HCT116 (cell line): Measurements from ENCODE around the gene LDLRAD4. TPM values are rescaled to one million over a fixed set of nuclear protein-coding genes. Genes with fewer than 3 reads are reported as not detected.

Experiments
- ATAC-seq: fragments of 200-7000 bp; cut with Tn5 transposase; 2 replicates; pipeline ENCODE4 v1.9.1; 2020; ENCODE audit warnings: mild to moderate bottlenecking, moderate library complexity
- BruUV-seq: library from RNA; stranded (reverse); fragments of 400-500 nt; replicated peaks from 2 replicates; lab custom pipeline; 2021; lab: Mats Ljungman, UMichigan
- CTCF ChIA-PET: fragments of 300-600 bp; sonication (Branson Sonifier 250); formaldehyde crosslinking; loops from one replicate; lab custom pipeline; 2021; ENCODE audit warnings: antibody characterized with exemption; lab: Charles Lee
- POLR2A ChIA-PET: fragments of 300-600, 350-600 bp; sonication (Branson Sonifier 250); formaldehyde crosslinking; loops from one replicate; lab custom pipeline; 2021; ENCODE audit warnings: antibody characterized with exemption; lab: Charles Lee
- RAD21 ChIA-PET, 2 experiments: fragments of 300-600 bp; sonication (Branson Sonifier 250); formaldehyde crosslinking; loops; one replicate each; lab custom pipeline; 2023; ENCODE audit warnings: low total read pairs in 2 of 2; ENCODE audit not compliant: uncharacterized antibody in 2 of 2, unreplicated experiment in 2 of 2, low non-redundant PET in 1 of 2; lab: Charles Lee
- DNase-seq: peaks from one replicate; pipeline ENCODE4 v3.0.0-alpha.2; 2010; ENCODE audit warnings: low read depth, low spot score
- H2AFZ ChIP-seq: fragments of 200-600 bp; shearing (Covaris generic), sonication (generic); 2 replicates; pipeline ENCODE4 v1.6.1; 2017; ENCODE audit warnings: low read depth, mixed run types, mixed read lengths, antibody characterized with exemption, low read length; ENCODE audit not compliant: poor library complexity, severe bottlenecking
- H3K27ac ChIP-seq: 2 replicates; pipeline ENCODE4 v1.5.1; 2012; ENCODE audit warnings: low read depth, low read length
- H3K27me3 ChIP-seq: fragments of 200-600 bp; sonication (generic); 2 replicates; pipeline ENCODE4 v1.6.1; 2016; ENCODE audit warnings: mixed run types, low read length, mixed read lengths; ENCODE audit not compliant: insufficient read depth
- H3K36me3 ChIP-seq, 2 experiments: fragments of 200-500 bp in 1 of 2; fragments of 200-600 bp in 1 of 2; sonication (Bioruptor generic) in 1 of 2; sonication (generic) in 1 of 2; 2 replicates each; pipeline versions ENCODE4 v1.5.1 to v1.6.1; 2014 to 2016; ENCODE audit warnings: low read length in 2 of 2, inconsistent platforms in 1 of 2, mixed read lengths in 1 of 2, mixed run types in 1 of 2; ENCODE audit not compliant: insufficient read depth in 2 of 2, control insufficient read depth in 1 of 2
- H3K4me1 ChIP-seq, 2 experiments: fragments of 200-600 bp in 1 of 2; sonication (generic) in 1 of 2; 2 replicates each; pipeline versions ENCODE4 v1.5.1 to v1.6.1; 2012 to 2017; ENCODE audit warnings: low read length in 2 of 2, inconsistent platforms in 1 of 2, mild to moderate bottlenecking in 1 of 2, mixed read lengths in 1 of 2, mixed run types in 1 of 2, moderate library complexity in 1 of 2; ENCODE audit not compliant: insufficient read depth in 2 of 2, control insufficient read depth in 1 of 2
- H3K4me2 ChIP-seq: fragments of 200-600 bp; sonication (generic); 2 replicates; pipeline ENCODE4 v1.6.1; 2017; ENCODE audit warnings: mixed run types, low read length, mixed read lengths
- H3K4me3 ChIP-seq, 2 experiments: fragments of 200-600 bp in 1 of 2; sonication (generic) in 1 of 2; replicated peaks in 1 of 2; 2 replicates each; pipeline ENCODE4 v1.5.1; 2011 to 2016; ENCODE audit warnings: low read length in 2 of 2, control low read depth in 1 of 2, low read depth in 1 of 2, mild to moderate bottlenecking in 1 of 2, mixed read lengths in 1 of 2, mixed run types in 1 of 2
- H3K79me2 ChIP-seq: fragments of 200-600 bp; sonication (generic); 2 replicates; pipeline ENCODE4 v1.6.1; 2017; ENCODE audit warnings: mild to moderate bottlenecking, mixed run types, low read length, moderate library complexity, mixed read lengths; ENCODE audit not compliant: insufficient read depth
- H3K9ac ChIP-seq: fragments of 200-600 bp; sonication (generic); 2 replicates; pipeline ENCODE4 v1.6.1; 2016; ENCODE audit warnings: low read length, mixed read lengths
- H3K9me2 ChIP-seq: fragments of 200-600 bp; sonication (generic), shearing (Covaris generic); 2 replicates; pipeline ENCODE4 v1.6.1; 2017; ENCODE audit warnings: mixed run types, mild to moderate bottlenecking, moderate library complexity; ENCODE audit not compliant: insufficient read depth
- H3K9me3 ChIP-seq, 2 experiments: fragments of 200-500 bp in 1 of 2; fragments of 200-600 bp in 1 of 2; sonication (Bioruptor generic) in 1 of 2; sonication (generic) in 1 of 2; 2 replicates each; pipeline ENCODE4 v1.6.1; 2014 to 2017; ENCODE audit warnings: low read length in 2 of 2, mixed read lengths in 2 of 2, inconsistent platforms in 1 of 2, low read depth in 1 of 2, mild to moderate bottlenecking in 1 of 2, mixed run types in 1 of 2, moderate library complexity in 1 of 2; ENCODE audit not compliant: control insufficient read depth in 1 of 2, insufficient read depth in 1 of 2
- H4K20me1 ChIP-seq: fragments of 200-600 bp; sonication (generic), shearing (Covaris generic); 2 replicates; pipeline ENCODE4 v1.6.1; 2017; ENCODE audit warnings: mixed run types, mild to moderate bottlenecking, moderate library complexity; ENCODE audit not compliant: insufficient read depth
- CBX3 ChIP-seq: IDR thresholded peaks from 2 replicates; pipeline ENCODE4 v1.6.1; 2012; ENCODE audit warnings: low read depth
- EGR1 ChIP-seq: IDR thresholded peaks from 2 replicates; pipeline ENCODE4 v1.6.1; 2012; ENCODE audit warnings: low read depth
- MAX ChIP-seq: IDR thresholded peaks from 2 replicates; pipeline ENCODE4 v1.6.1; 2012
- POLR2A ChIP-seq: IDR thresholded peaks from 2 replicates; pipeline ENCODE4 v1.7.0; 2011; ENCODE audit warnings: borderline replicate concordance; ENCODE audit not compliant: insufficient read depth, insufficient read length; ENCODE audit errors: extremely low read depth
- POLR2AphosphoS5 ChIP-seq: IDR thresholded peaks from 2 replicates; pipeline ENCODE4 v1.6.1; 2011; ENCODE audit warnings: mild to moderate bottlenecking, low read depth, low read length, moderate library complexity
- RAD21 ChIP-seq: IDR thresholded peaks from 2 replicates; pipeline ENCODE4 v1.6.1; 2012; ENCODE audit warnings: low read depth, mild to moderate bottlenecking
- SIN3A ChIP-seq: IDR thresholded peaks from 2 replicates; pipeline ENCODE4 v1.6.1; 2012; ENCODE audit warnings: low read depth
- SP1 ChIP-seq: IDR thresholded peaks from 2 replicates; pipeline ENCODE4 v1.6.1; 2012; ENCODE audit warnings: low read depth
- YY1 ChIP-seq: IDR thresholded peaks from 2 replicates; pipeline ENCODE4 v1.6.1; 2011; ENCODE audit warnings: low read length, low read depth, moderate library complexity, mild to moderate bottlenecking; ENCODE audit not compliant: insufficient replicate concordance; ENCODE audit errors: extremely low read depth
- ZFX ChIP-seq: fragments of 450-650 bp; IDR thresholded peaks from 2 replicates; pipeline ENCODE4 v1.6.1; 2017
- intact Hi-C: fragments of 100-400 bp; cut with micrococcal nuclease; formaldehyde crosslinking; loops from 2 replicates; pipeline ENCODE4 v1.10.0; 2022
- total RNA-seq: library from RNA; stranded (reverse); gene quantifications from one replicate; pipeline ENCODE4 v1.2.1, GENCODE V29; 2021; ENCODE audit not compliant: unreplicated experiment
- TF ChIP-seq, protein P1 (sequence below): IDR thresholded peaks from 2 replicates; pipeline ENCODE4 v1.6.1; 2011; ENCODE audit warnings: mild to moderate bottlenecking, low read length, moderate library complexity; ENCODE audit not compliant: insufficient replicate concordance; ENCODE audit errors: extremely low read depth

The LDLRAD4 gene
- total RNA-seq, 1 experiment from 2014 or later: 1.2 TPM

DNA sequence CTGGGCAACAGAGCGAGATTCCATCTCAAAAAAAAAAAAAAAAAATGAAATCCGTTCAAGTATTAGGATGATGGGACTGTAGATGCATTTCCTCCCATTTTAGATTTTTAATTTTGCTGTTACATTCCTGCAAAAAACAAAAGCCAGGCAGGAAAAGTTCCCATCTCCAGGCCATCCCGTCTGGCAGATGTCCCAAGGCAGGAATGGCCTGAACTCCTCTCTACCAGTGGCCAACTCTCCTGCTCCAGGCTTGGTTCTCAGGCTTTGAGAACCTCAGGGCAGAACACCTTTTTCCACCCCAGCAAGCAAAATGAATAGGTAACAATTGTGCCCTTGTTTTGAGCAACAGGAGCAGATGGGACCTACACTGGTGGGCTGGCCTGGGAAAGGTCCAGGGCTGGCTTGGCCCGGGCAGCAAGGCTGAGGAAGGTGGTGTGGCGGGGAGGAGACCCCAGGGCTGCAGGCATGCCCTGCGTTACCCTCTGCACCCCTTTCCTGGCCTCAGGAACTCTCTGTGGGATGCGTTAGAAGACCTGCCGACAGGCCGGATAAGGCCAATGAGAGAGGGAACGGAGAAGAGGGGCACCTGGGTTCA lies 421.8 kb downstream of the LDLRAD4 start:
- H3K27ac ChIP-seq: no peak overlapping the region
- TF ChIP-seq MAX: no peak
- TF ChIP-seq SIN3A: no peak
- no peak for TF ChIP-seq CBX3
- no peak for TF ChIP-seq YY1
- TF ChIP-seq, protein P1, sequence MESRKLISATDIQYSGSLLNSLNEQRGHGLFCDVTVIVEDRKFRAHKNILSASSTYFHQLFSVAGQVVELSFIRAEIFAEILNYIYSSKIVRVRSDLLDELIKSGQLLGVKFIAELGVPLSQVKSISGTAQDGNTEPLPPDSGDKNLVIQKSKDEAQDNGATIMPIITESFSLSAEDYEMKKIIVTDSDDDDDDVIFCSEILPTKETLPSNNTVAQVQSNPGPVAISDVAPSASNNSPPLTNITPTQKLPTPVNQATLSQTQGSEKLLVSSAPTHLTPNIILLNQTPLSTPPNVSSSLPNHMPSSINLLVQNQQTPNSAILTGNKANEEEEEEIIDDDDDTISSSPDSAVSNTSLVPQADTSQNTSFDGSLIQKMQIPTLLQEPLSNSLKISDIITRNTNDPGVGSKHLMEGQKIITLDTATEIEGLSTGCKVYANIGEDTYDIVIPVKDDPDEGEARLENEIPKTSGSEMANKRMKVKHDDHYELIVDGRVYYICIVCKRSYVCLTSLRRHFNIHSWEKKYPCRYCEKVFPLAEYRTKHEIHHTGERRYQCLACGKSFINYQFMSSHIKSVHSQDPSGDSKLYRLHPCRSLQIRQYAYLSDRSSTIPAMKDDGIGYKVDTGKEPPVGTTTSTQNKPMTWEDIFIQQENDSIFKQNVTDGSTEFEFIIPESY: no peak
- no peak for TF ChIP-seq RAD21
- no peak for TF ChIP-seq POLR2A
- TF ChIP-seq ZFX: no peak
- no peak for TF ChIP-seq POLR2AphosphoS5
- TF ChIP-seq EGR1: no peak
- no peak for TF ChIP-seq SP1
- TF ChIP-seq, all 23 proteins: peak for 0
- ATAC-seq (no peak), DNase-seq (no peak)
- intact Hi-C loops: no loop called here
- Histone ChIP-seq H3K4me1 (no peaks in the 10 kb centered on the region), H3K9me3 (no peaks in the 10 kb centered on the region), H3K4me3 (no peak overlapping the region), H3K4me2 (no peak overlapping the region), H3K79me2 (no peaks in the 10 kb centered on the region), H4K20me1 (no peaks in the 10 kb centered on the region), H2AFZ (no peak overlapping the region), H3K27me3 (no peaks in the 10 kb centered on the region), H3K36me3 (no peaks in the 10 kb centered on the region), H3K9me2 (no peaks in the 10 kb centered on the region), H3K9ac (no peak overlapping the region)
- no TSS peak for BruUV-seq
- POLR2A ChIA-PET: no interaction called here
- CTCF ChIA-PET: no interaction called here
- RAD21 ChIA-PET: no interaction called here
